SW 1271 (cell line): Measurements from ENCODE around the gene LPO.

Experiments
- DNase-seq, 2 experiments: peaks; one replicate each; lab custom pipeline; 2025; lab: John Stamatoyannopoulos, UW

The LPO gene

DNA sequence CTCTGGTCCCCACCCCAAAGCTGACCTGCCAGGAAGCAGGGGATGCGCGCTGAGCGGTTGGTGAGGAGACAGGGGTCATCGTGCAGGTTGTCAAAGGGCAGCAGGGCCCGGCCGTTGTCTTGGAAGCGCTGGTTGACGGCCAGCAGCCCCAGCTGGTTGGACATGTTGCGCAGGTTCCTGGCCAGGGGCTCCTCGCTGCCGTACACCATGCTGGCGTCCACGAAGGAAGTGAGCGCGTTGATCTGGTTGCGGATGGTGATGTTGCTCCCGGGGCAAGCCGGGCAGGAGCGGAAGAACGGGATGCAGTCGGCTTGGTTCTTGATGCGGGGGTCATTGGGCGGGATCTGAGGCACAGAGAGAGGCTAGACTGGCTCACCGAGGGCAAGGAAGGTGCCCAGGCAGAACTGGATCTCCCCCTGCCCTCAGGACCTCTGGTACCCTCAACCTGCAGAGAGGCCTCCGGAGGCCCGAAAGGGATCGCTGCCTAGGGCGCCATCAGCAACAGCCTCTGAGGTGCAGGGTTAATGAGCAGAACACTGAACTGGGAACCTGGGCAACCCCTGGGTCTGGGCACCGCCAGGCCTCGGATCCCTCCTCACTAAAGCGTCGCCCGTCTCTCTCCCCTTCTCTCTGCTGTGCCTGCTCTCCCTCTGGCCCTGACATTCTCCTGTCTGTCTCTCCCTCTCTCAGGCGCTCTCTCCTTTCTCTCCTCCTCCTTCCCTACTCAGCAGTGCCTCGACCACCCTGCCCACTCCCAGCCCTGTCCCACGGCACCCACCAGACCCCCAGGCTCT is 39.6 kb downstream of the LPO start:
- DNase-seq: no peak

GRCh38 chr17:58278661-58279015 is 40.3 kb downstream of the LPO start:
- no peak for DNase-seq

- no peak for DNase-seq
Measured at GRCh38 chr17:58279016-58279711, 40.8 kb downstream of the LPO start.

- DNase-seq: no peak
Measured at GRCh38 chr17:58279736-58280479, 41.5 kb downstream of the LPO start.

GRCh38 chr17:58280480-58281217 is 42.3 kb downstream of the LPO start, which contains the start of gene MPO:
Gene MPO, minus strand, starts transcription at chr17:58280935. Its CDS starts 177 bp downstream, at chr17:58280758.
- DNase-seq: no peak

DNA sequence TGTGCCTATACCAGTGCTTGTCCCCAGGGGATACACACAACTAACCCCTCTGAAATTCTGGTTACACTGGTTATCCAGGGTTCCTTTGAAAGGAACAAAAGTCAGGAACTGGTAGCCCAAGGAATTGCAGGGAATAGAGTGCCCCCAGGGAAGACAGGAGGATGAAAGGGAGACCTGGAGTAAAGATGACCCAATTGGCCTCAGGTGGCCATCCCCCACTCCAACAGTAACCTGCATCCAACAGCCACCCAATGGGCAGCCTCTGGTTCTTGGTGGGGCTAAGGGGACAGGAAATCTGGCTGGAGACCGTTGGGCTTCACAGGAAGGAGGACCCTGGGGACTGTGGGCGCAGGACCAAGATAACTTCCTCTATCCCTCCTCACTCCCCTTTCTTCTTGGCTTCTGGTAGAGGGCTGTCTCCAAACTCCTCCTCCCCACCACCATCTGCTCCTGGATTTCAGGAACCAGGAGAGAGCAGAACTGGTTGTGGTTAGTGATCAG is 43.2 kb downstream of the LPO start:
- DNase-seq: no peak

DNA sequence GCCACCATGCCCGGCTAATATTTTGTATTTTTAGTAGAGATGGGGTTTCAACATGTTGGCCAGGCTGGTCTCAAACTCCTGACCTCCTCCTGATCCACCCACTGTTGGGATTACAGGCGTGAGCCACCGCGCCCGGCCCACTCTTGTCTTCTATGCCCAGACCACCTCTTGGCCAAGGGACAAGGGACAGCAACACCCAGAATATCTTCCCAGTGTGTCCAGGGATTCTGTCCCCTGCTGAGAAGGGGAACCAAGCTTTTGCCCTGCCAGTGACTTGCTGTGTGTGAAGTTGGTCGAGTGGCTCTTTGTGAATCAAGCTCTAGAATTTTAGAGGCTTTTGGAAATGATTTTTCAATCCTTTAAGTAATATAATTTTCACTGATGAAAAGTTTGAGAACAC is 44.1 kb downstream of the LPO start:
- DNase-seq: no peak

GRCh38 chr17:58283674-58284612 is 45.6 kb downstream of the LPO start:
- no peak for DNase-seq

DNA sequence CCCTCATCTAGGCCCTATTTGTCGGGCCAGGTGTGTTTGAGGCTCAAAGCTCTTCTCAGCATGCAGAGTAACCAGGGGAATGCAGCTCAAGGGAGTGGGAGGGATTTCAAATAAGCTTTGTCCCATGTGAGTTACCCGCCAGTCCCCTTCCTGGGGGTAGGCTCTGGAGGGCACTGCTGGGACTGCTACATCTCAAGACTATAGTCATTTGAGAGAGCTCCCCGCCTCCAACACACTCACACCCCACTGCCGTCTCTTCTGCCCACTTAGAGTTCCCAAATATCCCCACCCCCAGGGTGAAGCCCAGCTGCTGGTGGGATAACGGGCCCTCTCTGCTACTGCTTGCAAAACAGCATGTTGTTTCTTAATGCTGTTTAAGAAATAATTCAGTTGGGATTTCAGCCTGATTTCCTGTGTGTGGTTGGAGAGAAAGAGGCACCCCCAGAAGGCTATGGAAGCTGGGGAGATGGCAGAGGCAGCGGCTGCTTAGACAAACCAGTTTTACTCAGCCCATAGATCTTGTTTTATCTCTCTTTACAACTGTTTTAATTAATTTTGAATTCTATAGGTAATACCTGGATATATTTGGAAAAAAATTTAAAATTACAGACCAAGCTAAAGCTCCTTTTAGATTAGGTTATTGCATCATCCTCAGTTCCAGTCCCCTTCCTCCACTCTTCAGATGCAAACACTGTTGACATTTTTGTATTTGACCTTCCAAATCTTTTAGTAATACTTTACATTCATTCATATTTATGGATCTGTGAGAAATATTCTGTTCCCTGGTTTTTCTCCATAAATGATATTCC is 46.4 kb downstream of the LPO start:
- DNase-seq: no peak

- no peak for DNase-seq
Measured at GRCh38 chr17:58285422-58285810, 47.0 kb downstream of the LPO start.

DNA sequence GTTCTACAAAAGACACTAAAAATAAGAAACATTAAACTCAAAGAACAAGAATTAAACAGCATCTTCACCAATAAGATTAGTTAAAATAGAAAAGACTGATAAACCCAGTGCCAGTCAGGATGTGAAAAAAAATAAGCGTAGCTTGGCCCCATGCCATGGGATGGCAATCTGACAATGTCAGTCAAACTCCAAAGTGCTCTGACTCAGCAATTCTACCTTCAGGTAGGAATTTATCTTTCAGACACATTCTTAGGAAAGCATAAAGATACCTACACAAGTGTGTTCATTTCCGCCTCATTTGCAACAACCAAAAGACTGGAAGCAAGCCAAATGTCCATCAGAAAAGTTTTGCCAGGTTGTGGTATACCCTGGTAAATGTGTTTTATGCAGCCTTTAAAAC is 51.5 kb downstream of the LPO start:
- no peak for DNase-seq

GRCh38 chr17:58291246-58291645 is 52.9 kb downstream of the LPO start:
- no peak for DNase-seq

DNA sequence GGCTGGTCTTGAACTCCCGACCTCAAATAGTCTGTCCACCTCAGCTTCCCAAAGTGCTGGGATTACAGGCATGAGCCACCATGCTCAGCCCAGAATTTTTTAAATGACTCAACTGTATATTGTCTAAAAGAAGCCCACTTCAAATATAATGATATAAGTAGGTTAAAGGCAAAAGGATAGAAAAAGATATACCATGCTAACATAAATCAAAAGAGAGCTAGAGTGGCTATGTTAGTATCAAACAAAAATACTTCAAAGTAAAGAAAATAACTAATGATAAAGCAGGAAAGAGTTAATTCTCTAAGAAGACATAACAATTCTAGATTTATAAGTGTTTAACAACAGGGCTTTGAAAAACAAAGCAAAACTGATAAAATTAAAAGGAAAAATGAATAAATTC is 55.6 kb downstream of the LPO start:
- no peak for DNase-seq

GRCh38 chr17:58300336-58300735 is 62.0 kb downstream of the LPO start:
- DNase-seq: no peak

DNA sequence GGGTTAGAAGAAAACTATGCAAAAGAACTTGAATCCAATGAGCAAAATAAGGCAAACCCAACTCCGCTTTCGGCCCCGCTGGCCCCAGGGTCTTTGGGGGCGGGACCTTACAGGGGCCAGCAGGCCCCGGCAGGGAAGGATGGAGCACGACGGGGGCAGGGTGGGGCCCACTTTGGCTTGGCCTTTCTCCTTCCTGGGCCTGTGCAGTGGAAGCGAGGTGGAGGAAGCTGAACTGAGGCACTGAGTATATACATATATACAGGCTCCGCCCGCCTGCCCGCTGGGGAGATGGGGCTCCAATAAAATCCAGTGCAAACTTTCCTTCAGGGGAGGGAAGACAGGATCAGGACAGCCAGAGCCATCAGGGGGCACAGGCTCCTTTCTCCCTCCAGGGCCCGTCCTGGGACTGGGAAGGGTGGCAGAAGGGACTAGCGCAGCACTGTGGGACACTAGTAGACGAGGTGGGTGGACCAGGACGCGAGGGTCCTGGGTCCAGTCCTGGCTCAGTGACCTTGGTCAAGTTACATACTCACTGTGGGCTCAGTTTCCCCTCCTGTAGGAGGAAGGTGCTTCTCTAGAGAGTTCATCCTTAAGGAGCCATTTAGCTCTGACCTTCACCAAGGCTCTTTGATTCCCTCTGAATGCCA is 63.2 kb downstream of the LPO start:
- DNase-seq: no peak

DNA sequence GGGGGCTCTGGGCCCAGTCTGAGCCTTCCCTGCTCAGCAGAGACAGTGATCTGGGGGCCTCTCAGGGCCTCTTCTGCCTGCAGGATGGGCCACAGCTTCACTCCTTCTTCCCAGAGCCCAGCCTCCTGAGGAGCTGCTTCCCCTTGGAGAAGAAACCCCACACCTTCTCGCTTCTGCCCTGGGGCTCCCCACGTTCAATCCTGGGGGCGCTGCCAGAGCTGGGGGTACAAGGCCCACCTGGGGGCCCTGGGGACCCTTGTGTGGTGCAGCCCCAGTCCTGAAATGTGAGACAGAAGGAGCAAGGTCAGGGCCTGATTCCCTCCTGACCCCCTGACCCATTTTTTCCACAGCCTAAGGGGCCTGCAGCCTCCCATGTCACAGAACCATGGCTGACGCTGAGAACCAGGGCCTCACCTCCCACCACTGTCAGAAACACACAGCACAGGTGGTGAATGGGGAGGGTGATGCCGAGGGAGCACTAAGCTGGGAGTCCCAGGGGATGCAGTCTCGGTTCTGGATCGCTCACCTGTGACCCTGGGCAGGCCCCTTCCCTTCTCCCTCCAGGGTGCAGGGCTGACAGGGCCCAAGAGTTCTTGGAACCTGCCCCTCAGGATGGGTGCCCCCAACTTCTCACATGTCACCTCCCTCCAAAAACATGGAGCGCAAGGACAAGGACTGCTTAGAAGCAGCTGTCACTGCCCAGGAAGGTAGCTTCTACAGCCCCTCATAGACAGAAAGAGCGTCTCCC is 64.0 kb downstream of the LPO start:
- no peak for DNase-seq

DNA sequence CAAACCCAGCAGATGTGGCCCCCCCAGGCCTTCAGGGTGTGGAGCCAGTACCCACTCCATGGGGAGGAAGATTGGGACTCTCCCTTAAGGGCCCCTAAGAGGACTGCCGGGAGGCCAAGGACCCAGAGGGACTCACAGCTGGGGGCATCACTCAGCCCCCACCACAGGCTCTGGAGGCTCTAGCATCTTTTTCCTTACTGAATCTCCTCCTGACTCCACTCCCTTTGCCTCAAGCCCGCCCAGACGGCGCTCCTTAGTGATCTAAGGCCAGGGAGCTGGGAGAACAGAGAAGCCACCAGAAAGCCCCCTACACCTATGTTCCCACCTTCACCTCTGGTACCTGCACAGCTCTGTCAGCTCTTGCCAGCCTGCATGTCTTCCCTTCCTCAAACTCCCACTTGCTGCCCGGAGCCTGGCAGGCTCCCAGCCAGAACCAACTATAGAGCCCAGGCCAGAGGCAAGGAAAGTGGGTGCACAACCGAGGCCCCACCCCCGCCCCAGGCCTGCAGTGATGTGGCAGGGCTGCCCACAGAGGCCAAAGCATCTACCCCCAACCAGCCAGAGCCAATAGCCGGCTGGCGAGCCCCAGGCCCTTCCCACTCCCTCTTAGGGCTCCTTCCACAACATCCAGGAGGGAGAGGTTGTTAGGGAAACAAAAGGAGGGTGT is 64.7 kb downstream of the LPO start:
- no peak for DNase-seq
